ENCODE measurements around the gene TMEM132D. TPM values are rescaled to one million over a fixed set of nuclear protein-coding genes. Genes with fewer than 3 reads are reported as not detected.

The TMEM132D gene
- total and polyA plus RNA-seq, 2 of the 8 experiments (the other 6 are each of a cell fraction or from before 2014, with no cell fraction given) = 3.5 to 10.1 TPM

- H3K79me1 ChIP-seq (ENCODE audit: low read depth, low read length) = no peaks in the 10 kb centered on the region; the same call in 1 of the 2 replicates
- H3K23ac ChIP-seq (ENCODE audit: insufficient read length) = no peak overlapping the region
- no peak overlapping the region for H3K9ac ChIP-seq (replicated peaks in 1 of 4; ENCODE audit: extremely low read depth in 1 of 4, low read depth in 3 of 4, low read length in 3 of 4)
- H3K4ac ChIP-seq (replicated peaks; ENCODE audit: insufficient read length, low read depth, low read length) = no peak overlapping the region
- no peak overlapping the region for H2BK120ac ChIP-seq (replicated peaks; ENCODE audit: low read depth, low read length)
- H3K18ac ChIP-seq (ENCODE audit: extremely low read depth, low read length) = no peak overlapping the region
- H2BK12ac ChIP-seq (ENCODE audit: low read depth, low read length) = no peak overlapping the region
- H3K27me3 ChIP-seq (replicated peaks in 1 of 4; ENCODE audit: control insufficient read depth in 3 of 4, extremely low read depth in 1 of 4, insufficient read depth in 3 of 4, low read length in 3 of 4) = no peaks in the 10 kb centered on the region
- FAIRE-seq = no peak
- ChIA-PET POLR2A (ENCODE audit: partially characterized antibody) (no interaction called here), CTCF (ENCODE audit: partially characterized antibody) (interaction anchor here (1.1 to 1.7 kb wide), 2 partner anchors 9 to 211 kb away, joined by 3 to 6 read pairs; no protein-coding TSS in a partner anchor)
- H3K4me1 ChIP-seq (replicated peaks in 1 of 4; ENCODE audit: control insufficient read depth in 3 of 4, insufficient read depth in 4 of 4, low read length in 3 of 4) = no peaks in the 10 kb centered on the region; a peak in 2 of 7 replicates
- TF ChIP-seq E2F6 (IDR thresholded peaks at IDR 0.05) (no peak), GTF2F1 (IDR thresholded peaks at IDR 0.05; ENCODE audit: borderline replicate concordance, low read depth, low read length) (no peak), CBX8 (IDR thresholded peaks at IDR 0.05; ENCODE audit: borderline replicate concordance, low read depth, low read length) (no peak), ATF2 (IDR thresholded peaks at IDR 0.05; ENCODE audit: low read length) (no peak), ASH2L (IDR thresholded peaks at IDR 0.05; ENCODE audit: low read length) (no peak), SIRT6 (IDR thresholded peaks at IDR 0.05; ENCODE audit: low read length) (no peak), TEAD4 (IDR thresholded peaks at IDR 0.05; ENCODE audit: low read depth, low read length) (no peak)
- no peak overlapping the region for H2BK15ac ChIP-seq (ENCODE audit: low read length)
- no peak overlapping the region for H3K14ac ChIP-seq (ENCODE audit: insufficient read length)
- H3K4me2 ChIP-seq (ENCODE audit: insufficient read depth in 1 of 2, low read depth in 2 of 2, low read length in 2 of 2) = no peak overlapping the region
- H4K20me1 ChIP-seq (replicated peaks in 1 of 2; ENCODE audit: control insufficient read depth in 1 of 2, insufficient read depth in 2 of 2, low read length in 2 of 2) = no peaks in the 10 kb centered on the region
- H4K5ac ChIP-seq (ENCODE audit: insufficient read length, low read depth, low read length) = no peak overlapping the region
- no peak overlapping the region for H3K4me3 ChIP-seq (ENCODE audit: extremely low read depth in 1 of 4, insufficient read depth in 2 of 4, low read depth in 3 of 4, low read length in 4 of 4)
- no peak overlapping the region for H2AK5ac ChIP-seq (ENCODE audit: low read depth, low read length)
- 83% methylated on average over 7 of the region's 7 CpGs; no CpG with 5 or more reads in 1 of the 2 experiments for WGBS, 2 experiments (ENCODE audit: extremely low coverage in 1 of 2, insufficient coverage in 1 of 2, insufficient read length in 1 of 2, insufficient replicate concordance in 2 of 2, low coverage in 1 of 2, low lambda C conversion rate in 2 of 2, missing lambda C conversion rate in 1 of 2)
- no peaks in the 10 kb centered on the region for H3K79me2 ChIP-seq (ENCODE audit: control insufficient read depth in 1 of 2, insufficient read depth in 2 of 2, low read length in 2 of 2)
- no peak overlapping the region for H4K91ac ChIP-seq (replicated peaks; ENCODE audit: insufficient read length, low read length)
- H2BK20ac ChIP-seq (ENCODE audit: low read length) = no peak overlapping the region
- no peak overlapping the region for H2BK5ac ChIP-seq (ENCODE audit: low read depth, low read length)
- H3K56ac ChIP-seq (replicated peaks; ENCODE audit: insufficient read length, low read depth, low read length) = no peak overlapping the region
- H4K8ac ChIP-seq (ENCODE audit: extremely low read depth, insufficient read depth, low read length) = no peak overlapping the region
- H3K23me2 ChIP-seq (ENCODE audit: low read depth, low read length) = no peaks in the 10 kb centered on the region
- H3K9me3 ChIP-seq (ENCODE audit: insufficient read depth in 2 of 2, low read depth in 1 of 2, low read length in 1 of 2) = no peaks in the 10 kb centered on the region
- no peaks in the 10 kb centered on the region for H3K36me3 ChIP-seq (ENCODE audit: control insufficient read depth in 2 of 4, insufficient read depth in 4 of 4, low read length in 3 of 4)
- DNase-seq (ENCODE audit: low read depth in 1 of 2, low spot score in 2 of 2) = no peak
- no peak overlapping the region for H3K27ac ChIP-seq (ENCODE audit: low read depth, low read length)
- no peak overlapping the region for H2AFZ ChIP-seq (ENCODE audit: low read length)
These were observed 723.8 kb downstream of the TMEM132D start for GRCh38 chr12:129179941-129180553.

Data from H1 (cell line).